DLD1 (cell line): ENCODE results near the gene MGAT5.

Experiments
- in situ Hi-C: cut with HindIII; loops from 2 replicates; pipeline ENCODE4 v1.10.0; 2017; ENCODE audit warnings: low sequenced_read_pairs

MGAT5 gene

GRCh38 chr2:134361648-134362047 lies 107.8 kb downstream of the MGAT5 start:
- in situ Hi-C loops, result no loop called here

- in situ Hi-C loops, result no loop called here
Measured at GRCh38 chr2:134362152-134362668, 108.3 kb downstream of the MGAT5 start.

GRCh38 chr2:134362740-134363139 lies 108.9 kb downstream of the MGAT5 start:
- in situ Hi-C loops, result no loop called here

- in situ Hi-C loops, result no loop called here
Measured at GRCh38 chr2:134365356-134365755, 111.5 kb downstream of the MGAT5 start.

- in situ Hi-C loops, result no loop called here
Measured at GRCh38 chr2:134366359-134366758, 112.5 kb downstream of the MGAT5 start.

GRCh38 chr2:134367213-134367612 lies 113.3 kb downstream of the MGAT5 start:
- in situ Hi-C loops, result no loop called here

- in situ Hi-C loops, result no loop called here
Measured at GRCh38 chr2:134368009-134368817, 114.3 kb downstream of the MGAT5 start.

GRCh38 chr2:134369220-134369902 lies 115.5 kb downstream of the MGAT5 start:
- in situ Hi-C loops, result no loop called here

- in situ Hi-C loops, result no loop called here
Measured at GRCh38 chr2:134370655-134371445, 117.0 kb downstream of the MGAT5 start.

GRCh38 chr2:134372141-134372540 lies 118.3 kb downstream of the MGAT5 start:
- in situ Hi-C loops, result no loop called here

GRCh38 chr2:134372611-134373131 lies 118.8 kb downstream of the MGAT5 start:
- in situ Hi-C loops, result no loop called here

- in situ Hi-C loops, result no loop called here
Measured at GRCh38 chr2:134375935-134376334, 122.1 kb downstream of the MGAT5 start.

GRCh38 chr2:134377730-134378129 lies 123.9 kb downstream of the MGAT5 start:
- in situ Hi-C loops, result no loop called here

- in situ Hi-C loops, result no loop called here
Measured at GRCh38 chr2:134379293-134379692, 125.4 kb downstream of the MGAT5 start.

- in situ Hi-C loops, result no loop called here
Measured at GRCh38 chr2:134379722-134380121, 125.8 kb downstream of the MGAT5 start.

- in situ Hi-C loops, result no loop called here
Measured at GRCh38 chr2:134381141-134381540, 127.3 kb downstream of the MGAT5 start.

GRCh38 chr2:134384131-134384530 lies 130.3 kb downstream of the MGAT5 start:
- in situ Hi-C loops, result no loop called here

- in situ Hi-C loops, result no loop called here
Measured at GRCh38 chr2:134385195-134385594, 131.3 kb downstream of the MGAT5 start.

- in situ Hi-C loops, result no loop called here
Measured at GRCh38 chr2:134386310-134386709, 132.4 kb downstream of the MGAT5 start.

GRCh38 chr2:134389381-134389780 lies 135.5 kb downstream of the MGAT5 start:
- in situ Hi-C loops, result no loop called here

GRCh38 chr2:134391751-134392160 lies 137.9 kb downstream of the MGAT5 start:
- in situ Hi-C loops, result no loop called here
